A549 (cell line): ENCODE measurements around the gene SULF2.
"Not testable (repeated sequence)": the region's sequence is repeated elsewhere in the genome, so short reads cannot be mapped to it uniquely, and the experiment has no call there.

ENCODE experiments used
- CHD2 ChIP-seq: fragments of 150-350 bp; IDR thresholded peaks from 2 replicates; pipeline ENCODE4 v1.6.1; 2014; ENCODE audit warnings: low read length; ENCODE audit not compliant: partially characterized antibody
- MAFK ChIP-seq: fragments of 450-650 bp; IDR thresholded peaks from 2 replicates; pipeline ENCODE4 v1.6.1; 2014; ENCODE audit not compliant: partially characterized antibody
- MYC ChIP-seq: IDR thresholded peaks from 2 replicates; pipeline ENCODE4 v1.6.1; 2012; ENCODE audit warnings: mild to moderate bottlenecking, inconsistent platforms, low read length, improper control_type of control experiment, borderline replicate concordance
- SMC3 ChIP-seq: fragments of >200 bp; sonication (Bioruptor Twin); formaldehyde crosslinking; IDR thresholded peaks from 3 replicates; pipeline ENCODE4 v1.6.1; 2018; ENCODE audit warnings: inconsistent platforms
- TF ChIP-seq, protein P1 (sequence below): fragments of >200 bp; sonication (Bioruptor Twin); formaldehyde crosslinking; IDR thresholded peaks from 3 replicates; pipeline ENCODE4 v1.5.1; 2016

DNA sequence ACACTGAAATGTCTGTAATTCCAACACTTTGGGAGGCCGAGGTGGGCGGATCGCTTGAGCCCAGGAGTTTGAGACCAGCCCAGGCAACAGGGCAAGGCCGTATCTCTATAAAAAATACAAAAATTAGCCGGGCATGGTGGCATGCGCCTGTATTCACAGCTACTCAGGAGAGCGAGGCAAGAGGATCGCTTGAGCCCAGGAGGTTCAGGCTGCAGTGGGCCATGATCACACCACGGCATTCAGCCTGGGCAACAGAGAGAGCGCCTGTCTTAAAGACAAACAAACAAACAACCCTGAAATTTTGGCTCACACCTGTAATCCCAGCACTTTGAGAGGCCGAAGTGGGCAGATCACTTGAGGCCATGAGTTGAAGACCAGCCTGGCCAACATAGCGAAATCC lies 38.7 kb upstream of the SULF2 start:
- TF ChIP-seq MAFK, SMC3, MYC, CHD2: not testable (repeated sequence)
- TF ChIP-seq, protein P1, sequence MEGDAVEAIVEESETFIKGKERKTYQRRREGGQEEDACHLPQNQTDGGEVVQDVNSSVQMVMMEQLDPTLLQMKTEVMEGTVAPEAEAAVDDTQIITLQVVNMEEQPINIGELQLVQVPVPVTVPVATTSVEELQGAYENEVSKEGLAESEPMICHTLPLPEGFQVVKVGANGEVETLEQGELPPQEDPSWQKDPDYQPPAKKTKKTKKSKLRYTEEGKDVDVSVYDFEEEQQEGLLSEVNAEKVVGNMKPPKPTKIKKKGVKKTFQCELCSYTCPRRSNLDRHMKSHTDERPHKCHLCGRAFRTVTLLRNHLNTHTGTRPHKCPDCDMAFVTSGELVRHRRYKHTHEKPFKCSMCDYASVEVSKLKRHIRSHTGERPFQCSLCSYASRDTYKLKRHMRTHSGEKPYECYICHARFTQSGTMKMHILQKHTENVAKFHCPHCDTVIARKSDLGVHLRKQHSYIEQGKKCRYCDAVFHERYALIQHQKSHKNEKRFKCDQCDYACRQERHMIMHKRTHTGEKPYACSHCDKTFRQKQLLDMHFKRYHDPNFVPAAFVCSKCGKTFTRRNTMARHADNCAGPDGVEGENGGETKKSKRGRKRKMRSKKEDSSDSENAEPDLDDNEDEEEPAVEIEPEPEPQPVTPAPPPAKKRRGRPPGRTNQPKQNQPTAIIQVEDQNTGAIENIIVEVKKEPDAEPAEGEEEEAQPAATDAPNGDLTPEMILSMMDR: not testable (repeated sequence)
